Measurements from ENCODE around the gene CYP46A1. TPM values are rescaled to one million over a fixed set of nuclear protein-coding genes. Genes with fewer than 3 reads are reported as not detected.

The CYP46A1 gene
- total RNA-seq, 1 donor from 2014 or later, result 3.6 TPM

DNA sequence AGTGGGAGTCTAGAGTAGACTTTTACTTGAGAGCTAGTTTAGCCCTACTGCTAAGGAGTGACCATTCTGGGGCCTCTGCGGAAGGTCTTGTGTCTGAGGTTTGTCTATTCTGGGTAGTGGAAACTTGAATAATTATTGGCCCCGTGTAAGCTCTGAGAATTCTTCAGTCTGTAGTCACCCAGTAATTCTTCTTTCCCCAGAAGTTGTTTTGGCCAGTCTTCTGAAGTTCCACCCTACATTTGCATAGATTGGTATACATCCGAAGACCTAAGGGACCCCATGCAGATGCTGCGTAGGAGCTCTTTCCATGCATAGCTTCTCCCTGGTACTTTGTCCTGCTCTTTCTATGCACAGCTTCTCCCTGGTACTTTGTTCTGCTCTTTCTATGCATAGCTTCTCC, 12.8 kb downstream of the CYP46A1 start:
- DNase-seq (ENCODE audit: low read depth, low spot score), result no peak
- Mint-ChIP-seq H3K27me3 (ENCODE audit: low read depth) (peaks cover 3% of the 10 kb centered on the region), H3K9me3 (no peaks in the 10 kb centered on the region), H3K27ac (ENCODE audit: unreplicated experiment) (no peak overlapping the region), H3K4me1 (peaks cover 15% of the 10 kb centered on the region), H3K36me3 (ENCODE audit: low read depth) (peaks cover 11% of the 10 kb centered on the region), H3K4me3 (no peak overlapping the region)
- TF ChIP-seq, protein P1, sequence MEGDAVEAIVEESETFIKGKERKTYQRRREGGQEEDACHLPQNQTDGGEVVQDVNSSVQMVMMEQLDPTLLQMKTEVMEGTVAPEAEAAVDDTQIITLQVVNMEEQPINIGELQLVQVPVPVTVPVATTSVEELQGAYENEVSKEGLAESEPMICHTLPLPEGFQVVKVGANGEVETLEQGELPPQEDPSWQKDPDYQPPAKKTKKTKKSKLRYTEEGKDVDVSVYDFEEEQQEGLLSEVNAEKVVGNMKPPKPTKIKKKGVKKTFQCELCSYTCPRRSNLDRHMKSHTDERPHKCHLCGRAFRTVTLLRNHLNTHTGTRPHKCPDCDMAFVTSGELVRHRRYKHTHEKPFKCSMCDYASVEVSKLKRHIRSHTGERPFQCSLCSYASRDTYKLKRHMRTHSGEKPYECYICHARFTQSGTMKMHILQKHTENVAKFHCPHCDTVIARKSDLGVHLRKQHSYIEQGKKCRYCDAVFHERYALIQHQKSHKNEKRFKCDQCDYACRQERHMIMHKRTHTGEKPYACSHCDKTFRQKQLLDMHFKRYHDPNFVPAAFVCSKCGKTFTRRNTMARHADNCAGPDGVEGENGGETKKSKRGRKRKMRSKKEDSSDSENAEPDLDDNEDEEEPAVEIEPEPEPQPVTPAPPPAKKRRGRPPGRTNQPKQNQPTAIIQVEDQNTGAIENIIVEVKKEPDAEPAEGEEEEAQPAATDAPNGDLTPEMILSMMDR (conservative IDR thresholded peaks at IDR 0.05), result no peak

DNA sequence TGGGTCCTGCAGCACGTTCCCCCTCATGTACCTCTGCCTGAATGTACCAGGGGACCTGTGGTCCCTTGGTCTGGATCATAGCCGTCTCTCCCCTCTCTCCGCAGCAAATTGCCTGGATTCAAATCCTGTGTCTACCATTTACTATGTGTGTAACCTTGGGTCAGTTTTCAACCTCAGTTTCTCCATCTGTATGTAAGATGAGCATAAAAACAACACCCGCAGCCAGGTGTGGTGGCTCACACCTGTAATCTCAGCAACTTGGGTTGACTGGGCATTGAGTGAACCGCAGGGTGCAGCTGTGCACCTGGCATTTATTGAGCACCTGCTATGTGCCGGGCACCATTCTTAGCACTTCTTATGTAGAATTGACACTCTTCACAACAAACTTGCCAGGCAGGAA, 14.1 kb downstream of the CYP46A1 start:
- H3K27me3 Mint-ChIP-seq (ENCODE audit: low read depth), result peaks cover 3% of the 10 kb centered on the region
- no peak overlapping the region for H3K4me3 Mint-ChIP-seq
- DNase-seq (ENCODE audit: low read depth, low spot score), result no peak
- peak overlapping the region; percentile 10 for H3K27ac Mint-ChIP-seq (ENCODE audit: unreplicated experiment)
- TF ChIP-seq, protein P1 (conservative IDR thresholded peaks at IDR 0.05), result no peak
- H3K36me3 Mint-ChIP-seq (ENCODE audit: low read depth), result peaks cover 18% of the 10 kb centered on the region
- peaks cover 15% of the 10 kb centered on the region for H3K4me1 Mint-ChIP-seq
- H3K9me3 Mint-ChIP-seq, result peaks cover 5% of the 10 kb centered on the region

DNA sequence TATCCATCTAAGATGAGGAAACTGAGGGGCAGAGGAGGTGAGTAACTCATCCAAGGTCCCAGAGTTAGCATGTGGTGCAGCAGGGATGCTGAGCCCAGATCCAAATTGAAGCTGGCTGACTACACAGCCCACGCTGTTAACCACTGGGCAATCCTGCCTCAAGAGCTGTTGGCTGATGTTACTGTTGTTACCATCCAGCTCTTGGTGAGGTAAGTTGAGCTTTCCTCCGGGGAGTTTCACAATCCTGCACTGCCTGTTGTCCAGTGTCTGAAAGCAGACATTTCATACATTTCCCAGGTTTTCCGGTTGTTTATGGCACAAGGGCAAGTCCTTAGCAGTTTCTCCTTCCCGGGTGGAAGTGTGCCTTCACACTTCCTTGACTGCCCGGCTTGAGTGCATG, 14.5 kb downstream of the CYP46A1 start:
- H3K36me3 Mint-ChIP-seq (ENCODE audit: low read depth), result peaks cover 22% of the 10 kb centered on the region
- peaks cover 9% of the 10 kb centered on the region for H3K9me3 Mint-ChIP-seq
- TF ChIP-seq, protein P1 (conservative IDR thresholded peaks at IDR 0.05), result no peak
- no peak overlapping the region for H3K4me3 Mint-ChIP-seq
- H3K27ac Mint-ChIP-seq (ENCODE audit: unreplicated experiment), result peak overlapping the region; percentile 10
- H3K27me3 Mint-ChIP-seq (ENCODE audit: low read depth), result peaks cover 3% of the 10 kb centered on the region
- H3K4me1 Mint-ChIP-seq, result peaks cover 15% of the 10 kb centered on the region
- no peak for DNase-seq (ENCODE audit: low read depth, low spot score)

DNA sequence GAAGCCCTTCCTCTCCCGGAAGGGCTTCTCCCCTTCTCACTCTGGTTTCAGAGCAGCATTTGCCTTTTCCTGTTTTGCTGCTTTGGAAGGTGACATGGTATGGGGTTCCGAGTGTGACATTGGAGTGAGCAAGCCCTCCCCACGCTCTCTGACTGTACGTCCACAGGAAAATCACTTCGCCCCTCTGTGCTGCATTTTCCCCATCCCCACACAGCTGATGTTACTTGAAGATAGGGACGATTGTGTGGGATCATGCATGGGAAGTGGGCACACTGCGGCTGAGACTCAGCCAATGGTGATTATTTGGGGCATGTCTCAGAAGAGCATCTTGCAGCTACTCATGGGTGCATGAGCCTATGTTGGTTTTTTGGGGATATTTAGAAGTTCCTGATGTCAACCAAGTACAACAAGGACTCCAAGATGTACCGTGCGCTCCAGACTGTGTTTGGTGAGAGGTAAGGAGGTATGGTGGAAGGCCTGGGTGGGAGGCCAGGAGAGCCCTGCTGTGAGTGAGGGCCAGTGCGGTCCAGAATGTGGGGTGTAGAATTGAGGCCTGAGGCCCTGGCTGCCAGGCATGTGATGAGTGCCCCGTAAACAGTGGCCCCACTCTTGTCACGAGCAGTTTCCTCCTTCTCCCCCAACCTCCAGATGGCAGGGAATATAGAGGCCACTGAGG, 15.1 kb downstream of the CYP46A1 start:
- no peak for DNase-seq (ENCODE audit: low read depth, low spot score)
- no peak overlapping the region for H3K4me3 Mint-ChIP-seq
- TF ChIP-seq, protein P1 (conservative IDR thresholded peaks at IDR 0.05), result no peak
- no peaks in the 10 kb centered on the region for H3K27me3 Mint-ChIP-seq (ENCODE audit: low read depth)
- peaks cover 10% of the 10 kb centered on the region for H3K9me3 Mint-ChIP-seq
- peaks cover 20% of the 10 kb centered on the region for H3K36me3 Mint-ChIP-seq (ENCODE audit: low read depth)
- peak overlapping the region; percentile 57 for H3K27ac Mint-ChIP-seq (ENCODE audit: unreplicated experiment)
- H3K4me1 Mint-ChIP-seq, result peaks cover 15% of the 10 kb centered on the region

DNA sequence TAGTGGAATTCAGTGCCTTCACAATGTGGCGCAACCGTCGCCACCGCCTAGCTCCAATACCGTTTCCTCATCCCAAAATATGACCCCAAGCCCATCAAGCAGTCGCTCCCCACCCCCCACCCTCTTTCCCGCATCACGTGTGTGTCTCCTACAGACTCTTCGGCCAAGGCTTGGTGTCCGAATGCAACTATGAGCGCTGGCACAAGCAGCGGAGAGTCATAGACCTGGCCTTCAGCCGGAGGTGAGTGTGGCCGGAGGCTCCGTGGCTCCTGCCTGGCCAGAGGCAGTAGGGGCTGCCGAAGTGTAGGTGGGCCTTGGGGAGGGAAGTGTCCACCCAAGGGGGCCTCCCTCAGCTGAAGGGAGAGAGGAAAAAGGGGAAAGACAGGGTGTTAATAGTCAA, 15.8 kb downstream of the CYP46A1 start:
- H3K4me1 Mint-ChIP-seq, result peaks cover 15% of the 10 kb centered on the region
- TF ChIP-seq, protein P1 (conservative IDR thresholded peaks at IDR 0.05), result no peak
- no peak overlapping the region for H3K4me3 Mint-ChIP-seq
- peaks cover 12% of the 10 kb centered on the region for H3K9me3 Mint-ChIP-seq
- peaks cover 24% of the 10 kb centered on the region for H3K36me3 Mint-ChIP-seq (ENCODE audit: low read depth)
- no peaks in the 10 kb centered on the region for H3K27me3 Mint-ChIP-seq (ENCODE audit: low read depth)
- H3K27ac Mint-ChIP-seq (ENCODE audit: unreplicated experiment), result no peak overlapping the region
- DNase-seq (ENCODE audit: low read depth, low spot score), result no peak
